MCF 10A (cell line): Measurements from ENCODE around the gene RAB33B. TPM values are rescaled to one million over a fixed set of nuclear protein-coding genes. Genes with fewer than 3 reads are reported as not detected.

ENCODE experiments used
- BruUV-seq: library from RNA; stranded (reverse); fragments of 400-500 nt; replicated peaks from 2 replicates; lab custom pipeline; 2021; lab: Mats Ljungman, UMichigan
- CTCF ChIA-PET: fragments of 300-600 bp; sonication (Branson Sonifier 250); formaldehyde crosslinking; extraction: SDS; loops from one replicate; lab custom pipeline; 2021; ENCODE audit warnings: antibody characterized with exemption, inconsistent platforms; lab: Yijun Ruan, JAX
- POLR2A ChIA-PET: fragments of 300-600, 350-650 bp; sonication (Branson Sonifier 250); formaldehyde crosslinking; extraction: SDS; loops from one replicate; lab custom pipeline; 2020; ENCODE audit warnings: antibody characterized with exemption, inconsistent platforms; lab: Yijun Ruan, JAX
- DNase-seq: peaks from one replicate; pipeline ENCODE4 v3.0.0-alpha.2; 2018; ENCODE audit not compliant: unreplicated experiment
- H3K27ac Mint-ChIP-seq: one replicate; pipeline ENCODE4 v1.8.0; 2022; ENCODE audit warnings: mild to moderate bottlenecking, low read depth, mixed read lengths; ENCODE audit not compliant: unreplicated experiment
- H3K27me3 Mint-ChIP-seq: one replicate; pipeline ENCODE4 v1.8.0; 2022; ENCODE audit warnings: mixed read lengths; ENCODE audit not compliant: insufficient read depth, unreplicated experiment
- H3K36me3 Mint-ChIP-seq: one replicate; pipeline ENCODE4 v1.8.0; 2022; ENCODE audit warnings: mild to moderate bottlenecking, moderate library complexity, mixed read lengths; ENCODE audit not compliant: insufficient read depth, unreplicated experiment
- H3K4me1 Mint-ChIP-seq: one replicate; pipeline ENCODE4 v1.8.0; 2022; ENCODE audit warnings: mixed read lengths; ENCODE audit not compliant: insufficient read depth, unreplicated experiment
- H3K4me3 Mint-ChIP-seq: one replicate; pipeline ENCODE4 v1.8.0; 2022; ENCODE audit warnings: mild to moderate bottlenecking, moderate library complexity, mixed read lengths; ENCODE audit not compliant: unreplicated experiment
- H3K9me3 Mint-ChIP-seq: one replicate; pipeline ENCODE4 v1.8.0; 2022; ENCODE audit warnings: mixed read lengths; ENCODE audit not compliant: unreplicated experiment
- intact Hi-C: fragments of 100-400 bp; cut with micrococcal nuclease; formaldehyde crosslinking; loops from 2 replicates; pipeline ENCODE4 v1.14.1; 2022
- total RNA-seq: library from RNA; stranded (reverse); gene quantifications from 2 replicates; pipeline ENCODE4 v1.2.3, GENCODE V29; 2022
- TF ChIP-seq, protein P1 (sequence below): fragments of 200-600 bp; IDR thresholded peaks from one replicate; pipeline ENCODE4 v1.8.0; 2022; ENCODE audit warnings: antibody characterized with exemption, mild to moderate bottlenecking; ENCODE audit not compliant: unreplicated experiment

The RAB33B gene
- total RNA-seq, 1 experiment from 2014 or later = 6.3 TPM

DNA sequence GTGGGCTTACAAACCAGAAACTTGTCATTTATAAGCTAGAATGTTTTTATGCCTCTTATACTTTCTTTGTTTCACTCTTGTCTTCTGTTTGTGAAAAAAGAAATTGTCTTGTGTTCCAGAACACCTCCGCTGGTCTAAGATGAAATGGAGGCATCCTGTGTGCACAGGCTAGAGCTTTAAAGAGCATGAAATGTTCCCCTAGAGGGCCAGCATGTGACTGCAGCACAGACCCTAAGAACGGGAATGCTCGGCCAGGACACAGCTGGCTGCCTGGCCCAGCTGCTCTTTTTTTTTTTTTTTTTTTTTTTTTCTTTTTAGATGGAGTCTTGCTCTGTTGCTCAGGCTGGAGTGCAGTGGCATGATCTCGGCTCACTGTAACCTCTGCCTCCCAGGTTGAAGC, 68.5 kb downstream of the RAB33B start:
- DNase-seq = no peak
- TF ChIP-seq, protein P1, sequence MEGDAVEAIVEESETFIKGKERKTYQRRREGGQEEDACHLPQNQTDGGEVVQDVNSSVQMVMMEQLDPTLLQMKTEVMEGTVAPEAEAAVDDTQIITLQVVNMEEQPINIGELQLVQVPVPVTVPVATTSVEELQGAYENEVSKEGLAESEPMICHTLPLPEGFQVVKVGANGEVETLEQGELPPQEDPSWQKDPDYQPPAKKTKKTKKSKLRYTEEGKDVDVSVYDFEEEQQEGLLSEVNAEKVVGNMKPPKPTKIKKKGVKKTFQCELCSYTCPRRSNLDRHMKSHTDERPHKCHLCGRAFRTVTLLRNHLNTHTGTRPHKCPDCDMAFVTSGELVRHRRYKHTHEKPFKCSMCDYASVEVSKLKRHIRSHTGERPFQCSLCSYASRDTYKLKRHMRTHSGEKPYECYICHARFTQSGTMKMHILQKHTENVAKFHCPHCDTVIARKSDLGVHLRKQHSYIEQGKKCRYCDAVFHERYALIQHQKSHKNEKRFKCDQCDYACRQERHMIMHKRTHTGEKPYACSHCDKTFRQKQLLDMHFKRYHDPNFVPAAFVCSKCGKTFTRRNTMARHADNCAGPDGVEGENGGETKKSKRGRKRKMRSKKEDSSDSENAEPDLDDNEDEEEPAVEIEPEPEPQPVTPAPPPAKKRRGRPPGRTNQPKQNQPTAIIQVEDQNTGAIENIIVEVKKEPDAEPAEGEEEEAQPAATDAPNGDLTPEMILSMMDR = no peak
- peaks cover 97% of the 10 kb centered on the region for H3K36me3 Mint-ChIP-seq
- H3K27ac Mint-ChIP-seq = no peak overlapping the region
- POLR2A ChIA-PET = interaction anchor here (0.8 kb wide), 1 partner anchor 35 kb away, joined by 3 read pairs; no protein-coding TSS in a partner anchor
- BruUV-seq = no TSS peak
- peaks cover 6% of the 10 kb centered on the region for H3K4me1 Mint-ChIP-seq
- H3K9me3 Mint-ChIP-seq = no peaks in the 10 kb centered on the region
- no peak overlapping the region for H3K4me3 Mint-ChIP-seq
- intact Hi-C loops = no loop called here
- H3K27me3 Mint-ChIP-seq = no peaks in the 10 kb centered on the region
- CTCF ChIA-PET = interaction anchor here (0.5 to 2.4 kb wide), 7 partner anchors 10 to 508 kb away, joined by 3 to 8 read pairs (median 3); no protein-coding TSS in a partner anchor

- no TSS peak for BruUV-seq
- peak overlapping the region; percentile 59 for H3K27ac Mint-ChIP-seq
- no peak overlapping the region for H3K4me3 Mint-ChIP-seq
- ChIA-PET CTCF (interaction anchor here (0.5 to 1.2 kb wide), 5 partner anchors 22 to 507 kb away, joined by 3 to 5 read pairs (median 3); no protein-coding TSS in a partner anchor), POLR2A (no interaction called here)
- peaks cover 6% of the 10 kb centered on the region for H3K4me1 Mint-ChIP-seq
- TF ChIP-seq, protein P1 = no peak
- peak; percentile 24 for DNase-seq
- H3K27me3 Mint-ChIP-seq = no peaks in the 10 kb centered on the region
- peaks cover 97% of the 10 kb centered on the region for H3K36me3 Mint-ChIP-seq
- intact Hi-C loops = no loop called here
- H3K9me3 Mint-ChIP-seq = no peaks in the 10 kb centered on the region
Observed at GRCh38 chr4:139523076-139523475, 69.2 kb downstream of the RAB33B start.

DNA sequence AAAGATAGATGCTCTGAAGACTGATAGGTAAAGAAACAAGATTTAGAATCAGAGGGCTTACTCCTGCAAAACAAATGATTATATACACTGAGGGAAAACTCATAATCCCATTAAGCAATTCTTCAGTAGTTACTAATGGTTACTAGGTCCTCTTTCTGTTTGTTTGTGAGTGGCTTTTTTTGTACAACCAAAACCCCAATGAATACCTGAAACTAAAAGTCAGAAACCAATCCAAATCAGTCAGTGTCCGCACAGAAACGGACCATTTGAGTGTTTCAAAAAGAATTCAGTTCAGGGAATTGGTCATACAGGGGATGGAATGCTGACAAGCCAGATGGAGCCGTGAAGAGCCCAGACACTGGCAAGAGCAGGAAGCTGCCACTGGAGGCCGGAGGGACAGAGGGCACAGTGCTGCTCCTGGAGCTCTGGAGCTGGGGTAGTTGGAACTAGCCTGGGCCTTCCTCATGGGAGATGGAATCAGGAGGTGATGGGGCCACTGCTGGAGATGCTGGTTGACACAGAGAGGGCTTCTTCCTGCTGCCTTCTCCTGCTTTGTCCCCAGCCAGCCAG, 70.2 kb downstream of the RAB33B start:
- Mint-ChIP-seq H3K4me3 (no peak overlapping the region), H3K27ac (no peak overlapping the region), H3K36me3 (peaks cover 95% of the 10 kb centered on the region), H3K9me3 (no peaks in the 10 kb centered on the region), H3K4me1 (peaks cover 15% of the 10 kb centered on the region), H3K27me3 (no peaks in the 10 kb centered on the region)
- ChIA-PET POLR2A (interaction anchor here (1.1 kb wide), 1 partner anchor 13 kb away, joined by 3 read pairs; no protein-coding TSS in a partner anchor), CTCF (interaction anchor here (1.0 kb wide), 1 partner anchor 10 kb away, joined by 5 read pairs; no protein-coding TSS in a partner anchor)
- no peak for DNase-seq
- TF ChIP-seq, protein P1 = no peak
- no TSS peak for BruUV-seq
- intact Hi-C loops = no loop called here

- Mint-ChIP-seq H3K27me3 (no peaks in the 10 kb centered on the region), H3K4me3 (no peak overlapping the region), H3K27ac (peak overlapping the region; percentile 9), H3K4me1 (peaks cover 16% of the 10 kb centered on the region), H3K36me3 (peaks cover 89% of the 10 kb centered on the region), H3K9me3 (no peaks in the 10 kb centered on the region)
- POLR2A ChIA-PET = interaction anchor here (4.8 kb wide), 1 partner anchor 28 kb away, joined by 41 read pairs; the partner anchor contains the start of gene SETD7
- DNase-seq = no peak
- CTCF ChIA-PET = interaction anchor here (0.8 kb wide), 1 partner anchor 32 kb away, joined by 4 read pairs; no protein-coding TSS in a partner anchor
- TF ChIP-seq, protein P1 = no peak
- no TSS peak for BruUV-seq
- intact Hi-C loops = no loop called here
Observed at GRCh38 chr4:139525414-139525813, 71.5 kb downstream of the RAB33B start.

Other genes starting within 250 kb of the RAB33B start
- gene MGARP, start 173.9 kb upstream of the RAB33B start, total RNA-seq = not detected in 2 replicates
- 54.9 and 80.6 TPM in 2 replicates for gene NAA15, start 152.6 kb upstream of the RAB33B start, total RNA-seq
- 86.1 and 102 TPM in 2 replicates for gene NDUFC1, start 151.6 kb upstream of the RAB33B start, total RNA-seq
- 60.4 and 66.9 TPM in 2 replicates for gene SETD7, start 102.1 kb downstream of the RAB33B start, total RNA-seq
- 27.5 and 41.5 TPM in 2 replicates for gene MGST2, start 211.7 kb downstream of the RAB33B start, total RNA-seq